Measurements from ENCODE around the gene DNAJC6. TPM values are rescaled to one million over a fixed set of nuclear protein-coding genes. Genes with fewer than 3 reads are reported as not detected.

The DNAJC6 gene
- polyA plus RNA-seq, 1 donor (not counting 4 experiments of a cell fraction or from before 2014, with no cell fraction given): 7.7 TPM

GRCh38 chr1:65393928-65394327 lies 84.6 kb downstream of the DNAJC6 start:
- FAIRE-seq: no peak
- H2AFZ ChIP-seq (ENCODE audit: control insufficient read depth, low read length): no peak overlapping the region
- no peak overlapping the region for H3K4me3 ChIP-seq (ENCODE audit: control insufficient read depth in 2 of 3, extremely low read depth in 1 of 3, insufficient read depth in 2 of 3, low read depth in 1 of 3, low read length in 3 of 3)
- H3K36me3 ChIP-seq (ENCODE audit: control insufficient read depth in 2 of 2, extremely low read depth in 1 of 2, insufficient read depth in 2 of 2, low read length in 2 of 2): peaks cover 0 to 5% of the 10 kb centered on the region in 2 experiments
- no peaks in the 10 kb centered on the region for H3K79me2 ChIP-seq (ENCODE audit: control insufficient read depth, insufficient read depth, low read length)
- H3K4me1 ChIP-seq (ENCODE audit: control insufficient read depth, extremely low read depth, insufficient read depth, low read length): peaks cover 8% of the 10 kb centered on the region
- H4K20me1 ChIP-seq (ENCODE audit: control insufficient read depth, extremely low read depth, insufficient read depth, low read length): no peaks in the 10 kb centered on the region
- dilution Hi-C loops (cut with MboI; ENCODE audit: extremely low pct_ligation_motif_present, low sequenced_read_pairs): no loop called here
- H3K9me3 ChIP-seq (ENCODE audit: control insufficient read depth, low read depth, low read length): no peaks in the 10 kb centered on the region
- H3K27ac ChIP-seq (ENCODE audit: control insufficient read depth, insufficient read depth, low read length): no peak overlapping the region
- H3K9me1 ChIP-seq (ENCODE audit: control insufficient read depth, extremely low read depth, insufficient read depth, low read length): no peaks in the 10 kb centered on the region
- H3K27me3 ChIP-seq (ENCODE audit: control insufficient read depth, extremely low read depth, insufficient read depth, low read length): no peaks in the 10 kb centered on the region
- H3K9ac ChIP-seq (ENCODE audit: control insufficient read depth, extremely low read depth, insufficient read depth, low read length): no peak overlapping the region
- no peak overlapping the region for H3K4me2 ChIP-seq (ENCODE audit: control insufficient read depth, extremely low read depth, insufficient read depth, low read depth, low read length)
- no peak for DNase-seq (ENCODE audit: low read depth, low spot score)
- TF ChIP-seq CTCF (optimal IDR thresholded peaks at IDR 0.05 in 1 of 3, IDR thresholded peaks at IDR 0.05 in 1 of 3, conservative IDR thresholded peaks at IDR 0.05 in 1 of 3; ENCODE audit: extremely low read depth in 1 of 3, insufficient read depth in 2 of 3, low read length in 3 of 3) (no peak), EZH2 (IDR thresholded peaks at IDR 0.05; ENCODE audit: low read length) (no peak)

- H3K9ac ChIP-seq (ENCODE audit: control insufficient read depth, extremely low read depth, insufficient read depth, low read length): no peak overlapping the region
- H4K20me1 ChIP-seq (ENCODE audit: control insufficient read depth, extremely low read depth, insufficient read depth, low read length): no peaks in the 10 kb centered on the region
- peaks cover 0 to 6% of the 10 kb centered on the region in 2 experiments for H3K36me3 ChIP-seq (ENCODE audit: control insufficient read depth in 2 of 2, extremely low read depth in 1 of 2, insufficient read depth in 2 of 2, low read length in 2 of 2)
- H3K4me2 ChIP-seq (ENCODE audit: control insufficient read depth, extremely low read depth, insufficient read depth, low read depth, low read length): no peak overlapping the region
- no peaks in the 10 kb centered on the region for H3K9me3 ChIP-seq (ENCODE audit: control insufficient read depth, low read depth, low read length)
- no peaks in the 10 kb centered on the region for H3K27me3 ChIP-seq (ENCODE audit: control insufficient read depth, extremely low read depth, insufficient read depth, low read length)
- no peaks in the 10 kb centered on the region for H3K9me1 ChIP-seq (ENCODE audit: control insufficient read depth, extremely low read depth, insufficient read depth, low read length)
- dilution Hi-C loops (cut with MboI; ENCODE audit: extremely low pct_ligation_motif_present, low sequenced_read_pairs): no loop called here
- FAIRE-seq: peak; percentile 5
- H3K79me2 ChIP-seq (ENCODE audit: control insufficient read depth, insufficient read depth, low read length): no peaks in the 10 kb centered on the region
- no peak overlapping the region for H3K4me3 ChIP-seq (ENCODE audit: control insufficient read depth in 2 of 3, extremely low read depth in 1 of 3, insufficient read depth in 2 of 3, low read depth in 1 of 3, low read length in 3 of 3)
- peaks cover 8% of the 10 kb centered on the region for H3K4me1 ChIP-seq (ENCODE audit: control insufficient read depth, extremely low read depth, insufficient read depth, low read length)
- DNase-seq (ENCODE audit: low read depth, low spot score): no peak
- H2AFZ ChIP-seq (ENCODE audit: control insufficient read depth, low read length): no peak overlapping the region
- no peak for TF ChIP-seq CTCF (optimal IDR thresholded peaks at IDR 0.05 in 1 of 3, IDR thresholded peaks at IDR 0.05 in 1 of 3, conservative IDR thresholded peaks at IDR 0.05 in 1 of 3; ENCODE audit: extremely low read depth in 1 of 3, insufficient read depth in 2 of 3, low read length in 3 of 3)
- TF ChIP-seq EZH2 (IDR thresholded peaks at IDR 0.05; ENCODE audit: low read length): no peak
- H3K27ac ChIP-seq (ENCODE audit: control insufficient read depth, insufficient read depth, low read length): no peak overlapping the region
Measured at GRCh38 chr1:65395887-65396612, 86.7 kb downstream of the DNAJC6 start.

Measured in keratinocyte (primary cell).